Mesendoderm (in vitro differentiated cells): ENCODE data around the gene PBX4.

Experiments
- DNase-seq: peaks from one replicate; pipeline ENCODE4 v3.0.0; 2013
- H2AK5ac ChIP-seq: 2 replicates; pipeline ENCODE4 v1.6.1; 2013; ENCODE audit warnings: low read length, inconsistent platforms
- H2BK120ac ChIP-seq: 2 replicates; pipeline ENCODE4 v1.6.1; 2013; ENCODE audit warnings: low read depth, mild to moderate bottlenecking, low read length, moderate library complexity, mixed read lengths
- H2BK15ac ChIP-seq: replicated peaks from 2 replicates; pipeline ENCODE4 v1.6.1; 2013; ENCODE audit warnings: low read depth, mild to moderate bottlenecking, moderate library complexity
- H2BK5ac ChIP-seq: 2 replicates; pipeline ENCODE4 v1.6.1; 2013; ENCODE audit warnings: low read length, inconsistent platforms
- H3K18ac ChIP-seq: 2 replicates; pipeline ENCODE4 v1.6.1; 2013; ENCODE audit warnings: mild to moderate bottlenecking, low read length, mixed read lengths
- H3K23ac ChIP-seq: one replicate; pipeline ENCODE4 v1.6.1; 2013; ENCODE audit warnings: low read length
- H3K27ac ChIP-seq: 2 replicates; pipeline ENCODE4 v1.5.1; 2013; ENCODE audit warnings: low read depth, mild to moderate bottlenecking, inconsistent platforms, low read length, moderate library complexity
- H3K27me3 ChIP-seq: 2 replicates; pipeline ENCODE4 v1.6.1; 2013; ENCODE audit warnings: low read length, control low read depth, mild to moderate bottlenecking, inconsistent platforms; ENCODE audit not compliant: insufficient read depth, poor library complexity
- H3K36me3 ChIP-seq: 2 replicates; pipeline ENCODE4 v1.6.1; 2013; ENCODE audit warnings: low read length, inconsistent platforms; ENCODE audit not compliant: control insufficient read depth, insufficient read depth
- H3K4ac ChIP-seq: one replicate; pipeline ENCODE4 v1.6.1; 2013; ENCODE audit warnings: low read depth, mild to moderate bottlenecking, low read length, moderate library complexity
- H3K4me1 ChIP-seq: 2 replicates; pipeline ENCODE4 v1.6.1; 2013; ENCODE audit warnings: low read depth, low read length, inconsistent platforms; ENCODE audit not compliant: control insufficient read depth
- H3K4me2 ChIP-seq: 2 replicates; pipeline ENCODE4 v1.6.1; 2013; ENCODE audit warnings: low read length
- H3K4me3 ChIP-seq: 2 replicates; pipeline ENCODE4 v1.5.1; 2013; ENCODE audit warnings: mild to moderate bottlenecking, low read length
- H3K56ac ChIP-seq: one replicate; pipeline ENCODE4 v1.6.1; 2013; ENCODE audit warnings: low read length
- H3K79me1 ChIP-seq: 2 replicates; pipeline ENCODE4 v1.6.1; 2013; ENCODE audit warnings: low read length, inconsistent platforms
- H3K79me2 ChIP-seq: 2 replicates; pipeline ENCODE4 v1.6.1; 2013; ENCODE audit warnings: mild to moderate bottlenecking, low read length; ENCODE audit not compliant: control insufficient read depth, insufficient read depth
- H3K9ac ChIP-seq: 2 replicates; pipeline ENCODE4 v1.6.1; 2013; ENCODE audit warnings: low read length, inconsistent platforms
- H4K5ac ChIP-seq: one replicate; pipeline ENCODE4 v1.6.1; 2013; ENCODE audit warnings: low read length
- H4K8ac ChIP-seq: one replicate; pipeline ENCODE4 v1.6.1; 2013; ENCODE audit warnings: low read depth, mild to moderate bottlenecking, control low read depth, low read length, moderate library complexity
- WGBS: extraction: QIAGEN DNeasy Blood & Tissue Kit; methylation state at CpG from one replicate; pipeline ENCODE4 v1.1.7; 2013; ENCODE audit warnings: low lambda C conversion rate, missing lambda C conversion rate; ENCODE audit not compliant: insufficient coverage; ENCODE audit errors: extremely low coverage; 5-methylcytosine and 5-hydroxymethylcytosine counted together

The PBX4 gene

GRCh38 chr19:19637186-19637522, 18.7 kb upstream of the PBX4 start:
- no peak overlapping the region for H4K5ac ChIP-seq
- peaks cover 3% of the 10 kb centered on the region for H3K36me3 ChIP-seq
- H4K8ac ChIP-seq: no peak overlapping the region
- no peak overlapping the region for H2BK5ac ChIP-seq
- H3K4me3 ChIP-seq: no peak overlapping the region
- H3K27ac ChIP-seq: no peak overlapping the region
- H3K4me1 ChIP-seq: no peaks in the 10 kb centered on the region
- WGBS: no CpG with 5 or more reads among the region's 27 CpGs
- H3K56ac ChIP-seq: no peak overlapping the region
- no peak overlapping the region for H3K9ac ChIP-seq
- no peak overlapping the region for H2BK15ac ChIP-seq
- H3K4me2 ChIP-seq: no peak overlapping the region
- no peaks in the 10 kb centered on the region for H3K79me2 ChIP-seq
- H3K18ac ChIP-seq: no peak overlapping the region
- no peak overlapping the region for H3K4ac ChIP-seq
- no peak overlapping the region for H3K23ac ChIP-seq
- no peak overlapping the region for H2BK120ac ChIP-seq
- no peak for DNase-seq
- no peak overlapping the region for H2AK5ac ChIP-seq
- H3K79me1 ChIP-seq: no peaks in the 10 kb centered on the region
- no peaks in the 10 kb centered on the region for H3K27me3 ChIP-seq

- no peaks in the 10 kb centered on the region for H3K4me1 ChIP-seq
- no peak overlapping the region for H3K18ac ChIP-seq
- H3K9ac ChIP-seq: no peak overlapping the region
Observed at GRCh38 chr19:19636573-19637185, 18.2 kb upstream of the PBX4 start.

GRCh38 chr19:19635313-19635702, 16.8 kb upstream of the PBX4 start:
- Histone ChIP-seq H2BK15ac (no peak overlapping the region), H3K9ac (no peak overlapping the region), H3K4me2 (no peak overlapping the region), H4K5ac (no peak overlapping the region), H3K4me3 (no peak overlapping the region), H3K4ac (no peak overlapping the region), H3K79me1 (no peaks in the 10 kb centered on the region), H3K23ac (no peak overlapping the region), H3K36me3 (peaks cover 3% of the 10 kb centered on the region), H2AK5ac (no peak overlapping the region), H3K18ac (no peak overlapping the region), H3K27ac (no peak overlapping the region), H2BK120ac (no peak overlapping the region), H3K56ac (no peak overlapping the region), H4K8ac (no peak overlapping the region), H3K79me2 (no peaks in the 10 kb centered on the region), H3K27me3 (no peaks in the 10 kb centered on the region), H2BK5ac (no peak overlapping the region), H3K4me1 (no peaks in the 10 kb centered on the region)
- no CpG with 5 or more reads among the region's 14 CpGs for WGBS
- no peak for DNase-seq

More at GRCh38 chr19:19636573-19637185, 18.2 kb upstream of the PBX4 start:
- Histone ChIP-seq H3K4me2 (no peak overlapping the region), H3K79me1 (no peaks in the 10 kb centered on the region), H2BK5ac (no peak overlapping the region), H3K27me3 (no peaks in the 10 kb centered on the region), H3K23ac (no peak overlapping the region), H3K36me3 (peaks cover 3% of the 10 kb centered on the region), H2BK120ac (no peak overlapping the region), H2AK5ac (no peak overlapping the region), H3K79me2 (no peaks in the 10 kb centered on the region), H2BK15ac (no peak overlapping the region), H3K4ac (no peak overlapping the region), H4K8ac (no peak overlapping the region), H3K56ac (no peak overlapping the region), H4K5ac (no peak overlapping the region), H3K27ac (no peak overlapping the region), H3K4me3 (no peak overlapping the region)
- DNase-seq: no peak
- no CpG with 5 or more reads among the region's 9 CpGs for WGBS

GRCh38 chr19:19634516-19635312, 16.2 kb upstream of the PBX4 start:
- no peak overlapping the region for H3K4ac ChIP-seq
- no peak overlapping the region for H3K4me2 ChIP-seq
- H3K23ac ChIP-seq: no peak overlapping the region
- no peaks in the 10 kb centered on the region for H3K4me1 ChIP-seq
- H3K27me3 ChIP-seq: no peaks in the 10 kb centered on the region
- H3K18ac ChIP-seq: no peak overlapping the region
- no peak overlapping the region for H2BK15ac ChIP-seq
- no peak overlapping the region for H3K56ac ChIP-seq
- peaks cover 3% of the 10 kb centered on the region for H3K36me3 ChIP-seq
- H3K27ac ChIP-seq: no peak overlapping the region
- no peaks in the 10 kb centered on the region for H3K79me2 ChIP-seq
- H2AK5ac ChIP-seq: no peak overlapping the region
- H3K9ac ChIP-seq: no peak overlapping the region
- H4K5ac ChIP-seq: no peak overlapping the region
- no peaks in the 10 kb centered on the region for H3K79me1 ChIP-seq
- no peak overlapping the region for H2BK120ac ChIP-seq
- WGBS: no CpG with 5 or more reads among the region's 36 CpGs
- H3K4me3 ChIP-seq: no peak overlapping the region
- no peak for DNase-seq
- no peak overlapping the region for H2BK5ac ChIP-seq
- no peak overlapping the region for H4K8ac ChIP-seq

- H3K4ac ChIP-seq: no peak overlapping the region
- no peak overlapping the region for H3K18ac ChIP-seq
- H3K4me2 ChIP-seq: no peak overlapping the region
- H3K79me1 ChIP-seq: no peaks in the 10 kb centered on the region
- no peak overlapping the region for H3K9ac ChIP-seq
- no peak overlapping the region for H3K23ac ChIP-seq
- no peaks in the 10 kb centered on the region for H3K4me1 ChIP-seq
- no peak overlapping the region for H2AK5ac ChIP-seq
- H3K4me3 ChIP-seq: no peak overlapping the region
- H3K27me3 ChIP-seq: no peaks in the 10 kb centered on the region
- H4K5ac ChIP-seq: no peak overlapping the region
- no peak overlapping the region for H4K8ac ChIP-seq
- H3K56ac ChIP-seq: no peak overlapping the region
- WGBS: no CpG with 5 or more reads among the region's 22 CpGs
- H2BK15ac ChIP-seq: no peak overlapping the region
- no peak overlapping the region for H2BK120ac ChIP-seq
- H3K36me3 ChIP-seq: peaks cover 3% of the 10 kb centered on the region
- no peak overlapping the region for H3K27ac ChIP-seq
- H3K79me2 ChIP-seq: no peaks in the 10 kb centered on the region
- no peak overlapping the region for H2BK5ac ChIP-seq
- DNase-seq: no peak
Observed at GRCh38 chr19:19633711-19634515, 15.4 kb upstream of the PBX4 start.
